HG02885 (cell line): ENCODE measurements around the gene SYK.
A peak's percentile ranks its signal among the peaks of the same experiment; 100 is the strongest.

Source experiments
- ATAC-seq: cut with Tn5 transposase; IDR thresholded peaks from one replicate; pipeline ENCODE4 v1.9.1; 2021; ENCODE audit warnings: mild to moderate bottlenecking; ENCODE audit not compliant: unreplicated experiment, poor library complexity

SYK gene

GRCh38 chr9:90793729-90794128 is 7.9 kb upstream of the SYK start:
- no peak for ATAC-seq

GRCh38 chr9:90795084-90795483 is 6.5 kb upstream of the SYK start:
- ATAC-seq = peak; percentile 55

GRCh38 chr9:90795871-90796317 is 5.7 kb upstream of the SYK start:
- no peak for ATAC-seq

- ATAC-seq = no peak
Measured at GRCh38 chr9:90799271-90799852, 2.3 kb upstream of the SYK start.

- peak; percentile 17 for ATAC-seq
Measured at GRCh38 chr9:90801973-90802322, 329 bp downstream of the SYK start.

GRCh38 chr9:90802386-90802985 is 867 bp downstream of the SYK start:
- ATAC-seq = no peak

- ATAC-seq = no peak
Measured at GRCh38 chr9:90803860-90804593, 2.4 kb downstream of the SYK start.

- ATAC-seq = no peak
Measured at GRCh38 chr9:90805006-90805996, 3.7 kb downstream of the SYK start.

- no peak for ATAC-seq
Measured at GRCh38 chr9:90807006-90807405, 5.4 kb downstream of the SYK start.

GRCh38 chr9:90808398-90808797 is 6.8 kb downstream of the SYK start:
- ATAC-seq = no peak

GRCh38 chr9:90808890-90809685 is 7.5 kb downstream of the SYK start:
- no peak for ATAC-seq

- no peak for ATAC-seq
Measured at GRCh38 chr9:90810691-90811090, 9.1 kb downstream of the SYK start.

- ATAC-seq = no peak
Measured at GRCh38 chr9:90813046-90813445, 11.4 kb downstream of the SYK start.

- no peak for ATAC-seq
Measured at GRCh38 chr9:90813523-90813922, 11.9 kb downstream of the SYK start.

GRCh38 chr9:90814355-90814754 is 12.7 kb downstream of the SYK start:
- no peak for ATAC-seq

GRCh38 chr9:90815183-90815943 is 13.7 kb downstream of the SYK start:
- no peak for ATAC-seq

GRCh38 chr9:90815944-90816357 is 14.3 kb downstream of the SYK start:
- no peak for ATAC-seq

- no peak for ATAC-seq
Measured at GRCh38 chr9:90816690-90817089, 15.1 kb downstream of the SYK start.

GRCh38 chr9:90818279-90818678 is 16.7 kb downstream of the SYK start:
- ATAC-seq = no peak
